ENCODE measurements around the gene GALC. TPM values are rescaled to one million over a fixed set of nuclear protein-coding genes. Genes with fewer than 3 reads are reported as not detected.

GALC gene
- total and polyA plus RNA-seq, 9 of the 15 experiments (the other 6 are each of a cell fraction or from before 2014, with no cell fraction given): 1.6 to 15.0 (median 7.3) TPM

DNA sequence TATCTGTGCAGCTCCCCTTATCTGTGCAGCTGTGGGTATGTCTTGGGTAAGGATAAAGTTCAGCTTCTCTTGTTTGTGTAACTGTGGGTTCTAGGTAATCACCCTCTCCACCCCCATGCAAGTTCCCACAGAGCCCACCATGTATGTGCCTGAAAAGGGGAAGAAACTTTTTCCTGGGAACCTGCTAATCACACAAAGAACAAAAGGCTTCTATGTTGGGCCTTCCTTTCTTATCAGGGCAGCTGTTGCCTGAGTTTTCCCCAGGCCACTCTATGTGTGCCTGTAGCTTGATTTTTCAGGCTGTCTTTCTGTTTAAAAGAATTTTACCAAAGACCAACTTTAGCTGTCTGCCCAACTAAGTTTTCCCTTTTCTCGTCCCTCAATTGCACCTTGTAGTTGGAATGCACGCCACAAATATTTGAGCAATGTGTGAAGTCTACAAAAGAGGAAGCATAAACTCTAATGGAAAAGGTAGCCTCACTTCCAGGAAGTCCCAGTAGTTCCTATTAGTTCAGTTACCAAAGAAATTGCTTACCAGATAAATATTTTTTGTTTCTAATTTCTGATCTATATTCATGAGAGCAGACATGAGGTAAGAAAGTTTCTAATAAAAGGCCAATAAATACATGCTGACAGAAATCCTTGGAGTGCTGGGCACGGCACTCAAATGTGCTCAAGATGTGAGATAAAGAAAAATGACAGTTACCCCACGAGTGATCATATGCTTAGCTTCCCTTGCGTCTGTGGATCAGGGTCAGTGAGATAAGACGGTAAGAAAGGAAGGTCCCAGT, 2.7 kb upstream of the GALC start (continued):
- TF ChIP-seq DDX20 (tag; IDR thresholded peaks at IDR 0.05; ENCODE audit: low read depth): no peak
- TF ChIP-seq POLR2A (conservative IDR thresholded peaks at IDR 0.05): no peak
- TF ChIP-seq HES1 (IDR thresholded peaks at IDR 0.05; ENCODE audit: low read depth): no peak
- TF ChIP-seq ZNF830 (CRISPR knock-in tag; IDR thresholded peaks at IDR 0.05): no peak
- no peak for TF ChIP-seq CTCF (IDR thresholded peaks at IDR 0.05 in 2 of 3, conservative IDR thresholded peaks at IDR 0.05 in 1 of 3; ENCODE audit: insufficient read depth in 2 of 3, low read depth in 1 of 3, low read length in 3 of 3)
- TF ChIP-seq, protein P1, sequence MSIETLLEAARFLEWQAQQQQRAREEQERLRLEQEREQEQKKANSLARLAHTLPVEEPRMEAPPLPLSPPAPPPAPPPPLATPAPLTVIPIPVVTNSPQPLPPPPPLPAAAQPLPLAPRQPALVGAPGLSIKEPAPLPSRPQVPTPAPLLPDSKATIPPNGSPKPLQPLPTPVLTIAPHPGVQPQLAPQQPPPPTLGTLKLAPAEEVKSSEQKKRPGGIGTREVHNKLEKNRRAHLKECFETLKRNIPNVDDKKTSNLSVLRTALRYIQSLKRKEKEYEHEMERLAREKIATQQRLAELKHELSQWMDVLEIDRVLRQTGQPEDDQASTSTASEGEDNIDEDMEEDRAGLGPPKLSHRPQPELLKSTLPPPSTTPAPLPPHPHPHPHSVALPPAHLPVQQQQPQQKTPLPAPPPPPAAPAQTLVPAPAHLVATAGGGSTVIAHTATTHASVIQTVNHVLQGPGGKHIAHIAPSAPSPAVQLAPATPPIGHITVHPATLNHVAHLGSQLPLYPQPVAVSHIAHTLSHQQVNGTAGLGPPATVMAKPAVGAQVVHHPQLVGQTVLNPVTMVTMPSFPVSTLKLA (conservative IDR thresholded peaks at IDR 0.05): no peak
- no peak for TF ChIP-seq ZKSCAN8 (CRISPR knock-in tag; IDR thresholded peaks at IDR 0.05)
- no peak for TF ChIP-seq NEUROD1 (IDR thresholded peaks at IDR 0.05; ENCODE audit: borderline replicate concordance, low read depth, low read length, partially characterized antibody)
- peak; percentile 48; the same call in 1 of the 2 replicates for TF ChIP-seq SMARCC2 (IDR thresholded peaks at IDR 0.05; ENCODE audit: low read depth)
- TF ChIP-seq STAT5B (CRISPR knock-in tag; IDR thresholded peaks at IDR 0.05): no peak
- TF ChIP-seq ZNF76 (CRISPR knock-in tag; IDR thresholded peaks at IDR 0.05; ENCODE audit: borderline replicate concordance): no peak
- TF ChIP-seq ZBTB7A (IDR thresholded peaks at IDR 0.05; ENCODE audit: borderline replicate concordance, control insufficient read depth, low read depth, low read length): no peak
- TF ChIP-seq RBM25 (IDR thresholded peaks at IDR 0.05; ENCODE audit: low read depth, low read length, severe bottlenecking): no peak
- no peak for TF ChIP-seq TFAM (CRISPR knock-in tag; conservative IDR thresholded peaks at IDR 0.05)
- peak; percentile 18; the same call in 1 of the 2 replicates for TF ChIP-seq FOSL1 (tag; conservative IDR thresholded peaks at IDR 0.05)
- TF ChIP-seq ZNF134 (CRISPR knock-in tag; conservative IDR thresholded peaks at IDR 0.05): no peak
- no peak for TF ChIP-seq RFX5 (IDR thresholded peaks at IDR 0.05; ENCODE audit: low read depth, low read length)
- no peak for TF ChIP-seq CHD4 (IDR thresholded peaks at IDR 0.05; ENCODE audit: insufficient read depth, insufficient replicate concordance, low read depth, low read length, poor library complexity, severe bottlenecking)
- no peak for TF ChIP-seq FOXK2 (conservative IDR thresholded peaks at IDR 0.05 in 1 of 2, IDR thresholded peaks at IDR 0.05 in 1 of 2; ENCODE audit: low read depth in 2 of 2)
- 0 out of 2 replicates have a peak, but pooled peaks have one; percentile 25 for TF ChIP-seq ZNF766 (CRISPR knock-in tag; conservative IDR thresholded peaks at IDR 0.05)
- no peak for TF ChIP-seq ARHGAP35 (IDR thresholded peaks at IDR 0.05; ENCODE audit: partially characterized antibody)
- TF ChIP-seq CSDE1 (IDR thresholded peaks at IDR 0.05): no peak
- peak; percentile 22; the same call in 1 of the 2 replicates for TF ChIP-seq ARID1B (IDR thresholded peaks at IDR 0.05)
- peak; percentile 28; the same call in 1 of the 2 replicates for TF ChIP-seq TEAD4 (IDR thresholded peaks at IDR 0.05; ENCODE audit: low read length)
- TF ChIP-seq TEAD4 (CRISPR knock-in tag; IDR thresholded peaks at IDR 0.05; ENCODE audit: borderline replicate concordance): no peak
